A549 treated with AZD9567 at 1 μM for 4 hours (cell line): ENCODE data around the gene NAXD. TPM values are rescaled to one million over a fixed set of nuclear protein-coding genes. Genes with fewer than 3 reads are reported as not detected.

Experiments
- total RNA-seq: library from RNA; stranded (reverse); fragments of 200-300 nt; extraction: Qiagen RNA extraction; gene quantifications from 5 replicates; pipeline ENCODE4 v1.2.3, GENCODE V29; 2022; ENCODE audit not compliant: insufficient read depth

The NAXD gene
- 13.7 to 20.4 TPM (median 19.1 TPM) in 5 replicates for total RNA-seq

GRCh38 chr13:110615322-110616102 is at the start of gene NAXD:
TSS of gene NAXD (plus strand) at chr13:110615545. CDS start at chr13:110615602, 57 bp downstream.

Other genes with a start within 250 kb of the NAXD start
- 1.6 to 3.2 TPM (median 2.1 TPM) in 5 replicates for gene RAB20, start 53.8 kb upstream of the NAXD start, total RNA-seq
- gene CARS2, start 90.6 kb downstream of the NAXD start, total RNA-seq = 55.6 to 60.9 TPM (median 55.9 TPM) in 5 replicates
- 9.8 to 13.0 TPM (median 12.7 TPM) in 5 replicates for gene ING1, start 98.2 kb downstream of the NAXD start, total RNA-seq